Activated CD4-positive, alpha-beta T cell treated with anti-CD3 and anti-CD28 coated beads, Interleukin-2, amount 10 ng/mL, durations not matched to agents 7 days and 5 days (primary cell): Measurements from ENCODE around the gene GSE1. TPM values are rescaled to one million over a fixed set of nuclear protein-coding genes. Genes with fewer than 3 reads are reported as not detected.

Source experiments
- CTCF ChIA-PET: fragments of 350-600 bp; sonication (Branson Sonifier 250); formaldehyde crosslinking; loops from one replicate; lab custom pipeline; 2021; ENCODE audit warnings: antibody characterized with exemption; lab: Charles Lee
- POLR2A ChIA-PET: fragments of 350-600 bp; sonication (Branson Sonifier 250); formaldehyde crosslinking; loops from one replicate; lab custom pipeline; 2021; ENCODE audit warnings: antibody characterized with exemption; lab: Charles Lee
- DNase-seq: peaks from one replicate; pipeline ENCODE4 v3.0.0-alpha.2; 2020
- H3K27ac Mint-ChIP-seq: one replicate; pipeline ENCODE4 v1.8.0; 2021; ENCODE audit warnings: mild to moderate bottlenecking, moderate library complexity, mixed read lengths
- H3K27me3 Mint-ChIP-seq: one replicate; pipeline ENCODE4 v1.8.0; 2021; ENCODE audit warnings: mixed read lengths
- H3K36me3 Mint-ChIP-seq: one replicate; pipeline ENCODE4 v1.8.0; 2021; ENCODE audit warnings: low read depth, mixed read lengths
- H3K4me1 Mint-ChIP-seq: one replicate; pipeline ENCODE4 v1.8.0; 2021; ENCODE audit warnings: mixed read lengths
- H3K4me3 Mint-ChIP-seq: one replicate; pipeline ENCODE4 v1.8.0; 2021; ENCODE audit warnings: mild to moderate bottlenecking, moderate library complexity, mixed read lengths
- H3K9me3 Mint-ChIP-seq: one replicate; pipeline ENCODE4 v1.8.0; 2021; ENCODE audit warnings: mixed read lengths
- total RNA-seq, 2 experiments: library from RNA; stranded (reverse); gene quantifications; one replicate each; pipeline ENCODE4 v1.2.3, GENCODE V29; 2021

Gene GSE1
- total RNA-seq, 2 experiments from 2014 or later, result 25.7 to 27.3 TPM

GRCh38 chr16:85629326-85629725, 16.2 kb downstream of the GSE1 start:
- POLR2A ChIA-PET, result no interaction called here
- H3K27me3 Mint-ChIP-seq, result no peaks in the 10 kb centered on the region
- H3K4me1 Mint-ChIP-seq, result peaks cover 10% of the 10 kb centered on the region
- CTCF ChIA-PET, result interaction anchor here (0.8 to 2.3 kb wide), 2 partner anchors 12 to 13 kb away, joined by 3 to 12 read pairs; no protein-coding TSS in a partner anchor
- peaks cover 11% of the 10 kb centered on the region for H3K9me3 Mint-ChIP-seq
- H3K4me3 Mint-ChIP-seq, result no peak overlapping the region
- no peak for DNase-seq
- peaks cover 7% of the 10 kb centered on the region for H3K36me3 Mint-ChIP-seq
- no peak overlapping the region for H3K27ac Mint-ChIP-seq

- no peaks in the 10 kb centered on the region for H3K27me3 Mint-ChIP-seq
- no peak overlapping the region for H3K4me3 Mint-ChIP-seq
- ChIA-PET POLR2A (no interaction called here), CTCF (interaction anchor here (0.8 to 2.3 kb wide), 2 partner anchors 12 to 14 kb away, joined by 3 to 12 read pairs; no protein-coding TSS in a partner anchor)
- no peak for DNase-seq
- H3K36me3 Mint-ChIP-seq, result peaks cover 7% of the 10 kb centered on the region
- H3K4me1 Mint-ChIP-seq, result peaks cover 10% of the 10 kb centered on the region
- H3K9me3 Mint-ChIP-seq, result peaks cover 11% of the 10 kb centered on the region
- no peak overlapping the region for H3K27ac Mint-ChIP-seq
These were observed 16.7 kb downstream of the GSE1 start for GRCh38 chr16:85629853-85630252.

- H3K36me3 Mint-ChIP-seq, result peaks cover 7% of the 10 kb centered on the region
- DNase-seq, result no peak
- H3K4me1 Mint-ChIP-seq, result peaks cover 10% of the 10 kb centered on the region
- CTCF ChIA-PET, result interaction anchor here (2.3 kb wide), 1 partner anchor 15 kb away, joined by 12 read pairs; no protein-coding TSS in a partner anchor
- no peak overlapping the region for H3K4me3 Mint-ChIP-seq
- H3K27ac Mint-ChIP-seq, result no peak overlapping the region
- H3K9me3 Mint-ChIP-seq, result peaks cover 11% of the 10 kb centered on the region
- POLR2A ChIA-PET, result no interaction called here
- H3K27me3 Mint-ChIP-seq, result no peaks in the 10 kb centered on the region
These were observed 18.1 kb downstream of the GSE1 start for GRCh38 chr16:85631230-85631629.

GRCh38 chr16:85631802-85632393, 18.8 kb downstream of the GSE1 start:
- no peak overlapping the region for H3K4me3 Mint-ChIP-seq
- peaks cover 11% of the 10 kb centered on the region for H3K9me3 Mint-ChIP-seq
- no peak overlapping the region for H3K27ac Mint-ChIP-seq
- ChIA-PET CTCF (no interaction called here), POLR2A (no interaction called here)
- H3K27me3 Mint-ChIP-seq, result no peaks in the 10 kb centered on the region
- no peak for DNase-seq
- H3K36me3 Mint-ChIP-seq, result peaks cover 7% of the 10 kb centered on the region
- peaks cover 7% of the 10 kb centered on the region for H3K4me1 Mint-ChIP-seq

- ChIA-PET CTCF (no interaction called here), POLR2A (no interaction called here)
- DNase-seq, result no peak
- peaks cover 11% of the 10 kb centered on the region for H3K9me3 Mint-ChIP-seq
- no peak overlapping the region for H3K27ac Mint-ChIP-seq
- H3K4me3 Mint-ChIP-seq, result no peak overlapping the region
- peaks cover 7% of the 10 kb centered on the region for H3K36me3 Mint-ChIP-seq
- no peaks in the 10 kb centered on the region for H3K27me3 Mint-ChIP-seq
- H3K4me1 Mint-ChIP-seq, result peaks cover 2% of the 10 kb centered on the region
These were observed 19.8 kb downstream of the GSE1 start for GRCh38 chr16:85632709-85633437.

GRCh38 chr16:85633438-85633743, 20.3 kb downstream of the GSE1 start:
- CTCF ChIA-PET, result interaction anchor here (1.2 kb wide), 1 partner anchor 17 kb away, joined by 3 read pairs; no protein-coding TSS in a partner anchor
- H3K4me1 Mint-ChIP-seq, result peaks cover 2% of the 10 kb centered on the region

GRCh38 chr16:85633888-85634287, 20.8 kb downstream of the GSE1 start:
- peaks cover 7% of the 10 kb centered on the region for H3K36me3 Mint-ChIP-seq
- POLR2A ChIA-PET, result no interaction called here
- H3K9me3 Mint-ChIP-seq, result peaks cover 11% of the 10 kb centered on the region
- no peak for DNase-seq
- CTCF ChIA-PET, result interaction anchor here (1.2 kb wide), 1 partner anchor 18 kb away, joined by 3 read pairs; no protein-coding TSS in a partner anchor
- H3K4me1 Mint-ChIP-seq, result no peaks in the 10 kb centered on the region
- H3K27me3 Mint-ChIP-seq, result no peaks in the 10 kb centered on the region
- no peak overlapping the region for H3K4me3 Mint-ChIP-seq
- no peak overlapping the region for H3K27ac Mint-ChIP-seq

More at GRCh38 chr16:85633438-85633743, 20.3 kb downstream of the GSE1 start:
- no peaks in the 10 kb centered on the region for H3K27me3 Mint-ChIP-seq
- peaks cover 11% of the 10 kb centered on the region for H3K9me3 Mint-ChIP-seq
- peaks cover 7% of the 10 kb centered on the region for H3K36me3 Mint-ChIP-seq
- no peak overlapping the region for H3K4me3 Mint-ChIP-seq
- POLR2A ChIA-PET, result no interaction called here
- H3K27ac Mint-ChIP-seq, result no peak overlapping the region
- no peak for DNase-seq

GRCh38 chr16:85634747-85635544, 21.8 kb downstream of the GSE1 start:
- DNase-seq, result no peak
- Mint-ChIP-seq H3K27me3 (no peaks in the 10 kb centered on the region), H3K9me3 (peaks cover 3% of the 10 kb centered on the region), H3K4me3 (no peak overlapping the region), H3K36me3 (peaks cover 3% of the 10 kb centered on the region), H3K27ac (no peak overlapping the region), H3K4me1 (no peaks in the 10 kb centered on the region)
- ChIA-PET CTCF (interaction anchor here (1.2 to 2.3 kb wide), 2 partner anchors 19 kb away, joined by 3 to 6 read pairs; no protein-coding TSS in a partner anchor), POLR2A (no interaction called here)

- H3K9me3 Mint-ChIP-seq, result no peaks in the 10 kb centered on the region
- POLR2A ChIA-PET, result no interaction called here
- H3K4me3 Mint-ChIP-seq, result no peak overlapping the region
- CTCF ChIA-PET, result interaction anchor here (2.3 kb wide), 1 partner anchor 20 kb away, joined by 6 read pairs; no protein-coding TSS in a partner anchor
- H3K27ac Mint-ChIP-seq, result no peak overlapping the region
- H3K4me1 Mint-ChIP-seq, result no peaks in the 10 kb centered on the region
- no peaks in the 10 kb centered on the region for H3K27me3 Mint-ChIP-seq
- no peak for DNase-seq
- no peaks in the 10 kb centered on the region for H3K36me3 Mint-ChIP-seq
These were observed 22.5 kb downstream of the GSE1 start for GRCh38 chr16:85635545-85636140.

GRCh38 chr16:85636234-85636812, 23.2 kb downstream of the GSE1 start:
- CTCF ChIA-PET, result interaction anchor here (2.3 kb wide), 1 partner anchor 21 kb away, joined by 6 read pairs; no protein-coding TSS in a partner anchor
- no peaks in the 10 kb centered on the region for H3K36me3 Mint-ChIP-seq
- H3K4me3 Mint-ChIP-seq, result no peak overlapping the region
- H3K27ac Mint-ChIP-seq, result no peak overlapping the region
- H3K9me3 Mint-ChIP-seq, result no peaks in the 10 kb centered on the region
- H3K4me1 Mint-ChIP-seq, result no peaks in the 10 kb centered on the region
- POLR2A ChIA-PET, result no interaction called here
- no peak for DNase-seq
- no peaks in the 10 kb centered on the region for H3K27me3 Mint-ChIP-seq

GRCh38 chr16:85637061-85637807, 24.1 kb downstream of the GSE1 start:
- ChIA-PET POLR2A (no interaction called here), CTCF (interaction anchor here (1.2 to 2.3 kb wide), 2 partner anchors 15 to 21 kb away, joined by 3 to 6 read pairs; no protein-coding TSS in a partner anchor)
- H3K9me3 Mint-ChIP-seq, result no peaks in the 10 kb centered on the region
- no peak for DNase-seq
- no peaks in the 10 kb centered on the region for H3K36me3 Mint-ChIP-seq
- no peak overlapping the region for H3K4me3 Mint-ChIP-seq
- H3K4me1 Mint-ChIP-seq, result no peaks in the 10 kb centered on the region
- no peaks in the 10 kb centered on the region for H3K27me3 Mint-ChIP-seq
- no peak overlapping the region for H3K27ac Mint-ChIP-seq
